Osteocyte (in vitro differentiated cells): ENCODE data around the gene SNRPN. TPM values are rescaled to one million over a fixed set of nuclear protein-coding genes. Genes with fewer than 3 reads are reported as not detected.
"Not testable (repeated sequence)": the region's sequence is repeated elsewhere in the genome, so short reads cannot be mapped to it uniquely, and the experiment has no call there.

Experiments
- DNase-seq: peaks from one replicate; pipeline ENCODE4 v3.0.0; 2021; ENCODE audit warnings: mixed read lengths; ENCODE audit not compliant: unreplicated experiment; ENCODE audit errors: extremely low spot score
- H3K27ac Mint-ChIP-seq: one replicate; pipeline ENCODE4 v1.8.0; 2021; ENCODE audit warnings: mild to moderate bottlenecking, mixed read lengths; ENCODE audit not compliant: unreplicated experiment
- H3K27me3 Mint-ChIP-seq: one replicate; pipeline ENCODE4 v1.8.0; 2021; ENCODE audit warnings: mixed read lengths; ENCODE audit not compliant: unreplicated experiment
- H3K36me3 Mint-ChIP-seq: one replicate; pipeline ENCODE4 v1.8.0; 2021; ENCODE audit warnings: mixed read lengths; ENCODE audit not compliant: unreplicated experiment
- H3K4me1 Mint-ChIP-seq: one replicate; pipeline ENCODE4 v1.8.0; 2021; ENCODE audit warnings: mixed read lengths; ENCODE audit not compliant: unreplicated experiment
- H3K4me3 Mint-ChIP-seq: one replicate; pipeline ENCODE4 v1.8.0; 2021; ENCODE audit warnings: mild to moderate bottlenecking, moderate library complexity, mixed read lengths; ENCODE audit not compliant: unreplicated experiment
- H3K9me3 Mint-ChIP-seq: one replicate; pipeline ENCODE4 v1.8.0; 2021; ENCODE audit warnings: mixed read lengths; ENCODE audit not compliant: unreplicated experiment
- long read RNA-seq: library from polyadenylated mRNA; unstranded; transcript quantifications from one replicate; pipeline ENCODE4 v2.0.0, GENCODE V29; 2021
- total RNA-seq: library from RNA; stranded (reverse); gene quantifications from 2 replicates; pipeline ENCODE4 v1.2.1, GENCODE V29; 2021
- TF ChIP-seq, protein P1 (sequence below): fragments of 200-600 bp; sonication (generic); IDR thresholded peaks from 2 replicates; pipeline ENCODE4 v1.5.0; 2021; ENCODE audit warnings: antibody characterized with exemption, mild to moderate bottlenecking, moderate library complexity

Gene SNRPN
- total RNA-seq: 100.0 and 102 TPM in 2 replicates
- long read RNA-seq, transcript SNRPN-208 (10 exons, 1,298 nt): minor isoform, 5 of 564 reads
- long read RNA-seq, transcript SNRPN-202 (10 exons, 1,528 nt): major isoform, 453 of 564 reads
- long read RNA-seq, partial matches to known transcripts: 27 of 564 reads
- long read RNA-seq, other reads (novel, unspliced or antisense): 78 of 564 reads

- H3K4me1 Mint-ChIP-seq: peaks cover 14% of the 10 kb centered on the region
- DNase-seq: peak; percentile 90
- TF ChIP-seq, protein P1, sequence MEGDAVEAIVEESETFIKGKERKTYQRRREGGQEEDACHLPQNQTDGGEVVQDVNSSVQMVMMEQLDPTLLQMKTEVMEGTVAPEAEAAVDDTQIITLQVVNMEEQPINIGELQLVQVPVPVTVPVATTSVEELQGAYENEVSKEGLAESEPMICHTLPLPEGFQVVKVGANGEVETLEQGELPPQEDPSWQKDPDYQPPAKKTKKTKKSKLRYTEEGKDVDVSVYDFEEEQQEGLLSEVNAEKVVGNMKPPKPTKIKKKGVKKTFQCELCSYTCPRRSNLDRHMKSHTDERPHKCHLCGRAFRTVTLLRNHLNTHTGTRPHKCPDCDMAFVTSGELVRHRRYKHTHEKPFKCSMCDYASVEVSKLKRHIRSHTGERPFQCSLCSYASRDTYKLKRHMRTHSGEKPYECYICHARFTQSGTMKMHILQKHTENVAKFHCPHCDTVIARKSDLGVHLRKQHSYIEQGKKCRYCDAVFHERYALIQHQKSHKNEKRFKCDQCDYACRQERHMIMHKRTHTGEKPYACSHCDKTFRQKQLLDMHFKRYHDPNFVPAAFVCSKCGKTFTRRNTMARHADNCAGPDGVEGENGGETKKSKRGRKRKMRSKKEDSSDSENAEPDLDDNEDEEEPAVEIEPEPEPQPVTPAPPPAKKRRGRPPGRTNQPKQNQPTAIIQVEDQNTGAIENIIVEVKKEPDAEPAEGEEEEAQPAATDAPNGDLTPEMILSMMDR: no peak
- peak within 1 kb of the TSS; percentile 88 for H3K27ac Mint-ChIP-seq
- peak within 1 kb of the TSS; percentile 93 for H3K4me3 Mint-ChIP-seq
- peaks cover 2% of the 10 kb centered on the region for H3K36me3 Mint-ChIP-seq
- peaks cover 5% of the 10 kb centered on the region for H3K27me3 Mint-ChIP-seq
- H3K9me3 Mint-ChIP-seq: peaks cover 5% of the 10 kb centered on the region
Measured at GRCh38 chr15:24954783-24955530, at the start of gene SNRPN, which contains the start of gene SNURF. Gene SNRPN (plus strand): TSS chr15:24954987. CDS start chr15:24974454, 19,467 bp downstream. Gene SNURF (plus strand): TSS chr15:24954987. CDS start chr15:24955049, 62 bp downstream.

DNA sequence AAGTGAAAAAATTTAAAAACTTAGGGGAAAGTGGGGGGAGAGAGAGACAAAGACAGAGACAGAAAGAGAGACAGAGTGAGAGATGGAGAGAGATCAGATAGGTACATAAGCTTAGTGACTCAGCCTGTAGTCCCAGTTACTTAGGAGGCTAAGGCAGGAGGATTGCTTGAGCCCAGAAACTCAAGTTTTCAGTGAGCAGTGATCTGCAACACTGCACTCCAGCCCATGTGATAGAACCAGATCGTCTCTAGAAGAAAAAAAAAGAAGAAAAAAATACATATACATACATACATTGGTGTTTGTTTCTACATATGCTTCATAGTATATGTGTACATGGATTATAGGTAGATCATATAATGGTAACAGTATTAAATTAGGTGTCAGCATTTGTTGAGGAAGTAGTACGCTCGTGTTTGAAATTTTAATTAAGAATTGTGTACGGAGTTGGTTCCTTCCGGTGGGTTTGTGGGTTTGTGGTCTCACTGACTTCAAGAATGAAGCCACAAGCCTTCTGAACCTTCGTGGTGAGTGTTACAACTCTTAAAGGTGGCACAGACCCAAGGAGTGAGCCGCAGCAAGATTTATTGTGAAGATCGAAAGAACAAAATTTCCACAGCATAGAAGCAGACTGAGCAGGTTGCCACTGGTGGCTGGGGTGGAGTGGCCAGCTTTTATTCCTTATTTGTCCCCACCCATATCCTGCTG, 38.3 kb upstream of the SNRPN start:
- Mint-ChIP-seq H3K4me1 (no peaks in the 10 kb centered on the region), H3K4me3 (no peak overlapping the region)

GRCh38 chr15:24917431-24917830, 37.4 kb upstream of the SNRPN start:
- DNase-seq: no peak
- Mint-ChIP-seq H3K27ac (no peak overlapping the region), H3K4me3 (no peak overlapping the region), H3K27me3 (no peaks in the 10 kb centered on the region), H3K9me3 (peaks cover 39% of the 10 kb centered on the region), H3K4me1 (no peaks in the 10 kb centered on the region), H3K36me3 (no peaks in the 10 kb centered on the region)
- TF ChIP-seq, protein P1: no peak

More for the DNA sequence above, 38.3 kb upstream of the SNRPN start:
- H3K36me3 Mint-ChIP-seq: no peaks in the 10 kb centered on the region
- TF ChIP-seq, protein P1: no peak
- H3K27me3 Mint-ChIP-seq: no peaks in the 10 kb centered on the region
- DNase-seq: no peak
- H3K9me3 Mint-ChIP-seq: peaks cover 39% of the 10 kb centered on the region
- no peak overlapping the region for H3K27ac Mint-ChIP-seq

GRCh38 chr15:24919446-24919845, 35.3 kb upstream of the SNRPN start:
- DNase-seq: no peak
- H3K4me3 Mint-ChIP-seq: no peak overlapping the region
- H3K27ac Mint-ChIP-seq: no peak overlapping the region
- no peaks in the 10 kb centered on the region for H3K36me3 Mint-ChIP-seq
- H3K27me3 Mint-ChIP-seq: no peaks in the 10 kb centered on the region
- TF ChIP-seq, protein P1: no peak
- peaks cover 36% of the 10 kb centered on the region for H3K9me3 Mint-ChIP-seq
- no peaks in the 10 kb centered on the region for H3K4me1 Mint-ChIP-seq

DNA sequence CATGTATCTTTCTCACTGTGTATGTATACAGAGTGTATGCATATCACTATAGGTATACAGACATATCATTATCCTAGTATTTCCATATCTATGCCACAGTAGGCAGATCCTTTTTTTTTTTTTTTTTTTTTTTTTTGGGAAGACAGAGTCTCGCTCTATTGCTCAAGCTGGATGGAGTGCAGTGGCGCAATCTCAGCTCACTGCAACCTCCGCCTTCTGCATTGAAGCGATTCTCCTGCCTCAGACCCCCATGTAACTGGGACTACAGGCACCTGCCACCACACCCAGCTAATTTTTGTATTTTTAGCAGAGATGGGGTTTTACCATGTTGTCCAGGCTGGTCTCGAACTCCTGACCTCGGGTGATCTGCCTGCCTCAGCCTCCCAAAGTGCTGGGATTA, 32.0 kb upstream of the SNRPN start:
- DNase-seq, H3K36me3 Mint-ChIP-seq, H3K27ac Mint-ChIP-seq, H3K27me3 Mint-ChIP-seq, H3K4me3 Mint-ChIP-seq, H3K4me1 Mint-ChIP-seq: not testable (repeated sequence)
- H3K9me3 Mint-ChIP-seq: peaks cover 32% of the 10 kb centered on the region
